ENCODE data around the gene WDFY2.

WDFY2 gene

DNA sequence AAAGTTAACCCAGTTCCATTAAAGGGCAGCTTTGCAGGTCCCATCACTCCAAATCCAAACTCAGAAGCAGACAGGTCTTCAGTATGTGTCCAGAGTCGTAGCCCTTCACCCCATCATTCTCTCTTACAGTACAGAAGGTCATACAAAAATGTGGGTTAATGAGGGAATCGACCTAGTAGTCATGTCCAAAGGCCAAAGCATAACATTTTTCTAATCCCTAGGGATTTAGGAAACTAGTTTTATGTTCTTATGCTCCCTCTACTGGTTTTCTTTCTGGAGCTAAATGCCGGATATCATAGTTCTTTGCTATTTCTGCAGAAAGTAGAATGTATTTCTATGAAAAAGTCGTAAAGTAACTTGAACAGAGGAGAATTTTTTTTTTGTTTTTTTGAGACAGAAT lies 147.5 kb downstream of the WDFY2 start:
- no peaks in the 10 kb centered on the region for H3K9me3 ChIP-seq
- H3K4me1 ChIP-seq (ENCODE audit: control insufficient read depth in 1 of 2, insufficient read depth in 1 of 2, low read depth in 1 of 2, low read length in 1 of 2), result peaks cover 17 to 23% of the 10 kb centered on the region in 2 experiments
- H3K27me3 ChIP-seq, result no peaks in the 10 kb centered on the region
- peaks cover 25% of the 10 kb centered on the region for H3K36me3 ChIP-seq
- TF ChIP-seq, protein P1, sequence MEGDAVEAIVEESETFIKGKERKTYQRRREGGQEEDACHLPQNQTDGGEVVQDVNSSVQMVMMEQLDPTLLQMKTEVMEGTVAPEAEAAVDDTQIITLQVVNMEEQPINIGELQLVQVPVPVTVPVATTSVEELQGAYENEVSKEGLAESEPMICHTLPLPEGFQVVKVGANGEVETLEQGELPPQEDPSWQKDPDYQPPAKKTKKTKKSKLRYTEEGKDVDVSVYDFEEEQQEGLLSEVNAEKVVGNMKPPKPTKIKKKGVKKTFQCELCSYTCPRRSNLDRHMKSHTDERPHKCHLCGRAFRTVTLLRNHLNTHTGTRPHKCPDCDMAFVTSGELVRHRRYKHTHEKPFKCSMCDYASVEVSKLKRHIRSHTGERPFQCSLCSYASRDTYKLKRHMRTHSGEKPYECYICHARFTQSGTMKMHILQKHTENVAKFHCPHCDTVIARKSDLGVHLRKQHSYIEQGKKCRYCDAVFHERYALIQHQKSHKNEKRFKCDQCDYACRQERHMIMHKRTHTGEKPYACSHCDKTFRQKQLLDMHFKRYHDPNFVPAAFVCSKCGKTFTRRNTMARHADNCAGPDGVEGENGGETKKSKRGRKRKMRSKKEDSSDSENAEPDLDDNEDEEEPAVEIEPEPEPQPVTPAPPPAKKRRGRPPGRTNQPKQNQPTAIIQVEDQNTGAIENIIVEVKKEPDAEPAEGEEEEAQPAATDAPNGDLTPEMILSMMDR (IDR thresholded peaks at IDR 0.05), result no peak
- no peak overlapping the region for H3K27ac ChIP-seq
- no peak overlapping the region for H3K4me3 ChIP-seq (ENCODE audit: low read depth in 1 of 2, low read length in 1 of 2)

DNA sequence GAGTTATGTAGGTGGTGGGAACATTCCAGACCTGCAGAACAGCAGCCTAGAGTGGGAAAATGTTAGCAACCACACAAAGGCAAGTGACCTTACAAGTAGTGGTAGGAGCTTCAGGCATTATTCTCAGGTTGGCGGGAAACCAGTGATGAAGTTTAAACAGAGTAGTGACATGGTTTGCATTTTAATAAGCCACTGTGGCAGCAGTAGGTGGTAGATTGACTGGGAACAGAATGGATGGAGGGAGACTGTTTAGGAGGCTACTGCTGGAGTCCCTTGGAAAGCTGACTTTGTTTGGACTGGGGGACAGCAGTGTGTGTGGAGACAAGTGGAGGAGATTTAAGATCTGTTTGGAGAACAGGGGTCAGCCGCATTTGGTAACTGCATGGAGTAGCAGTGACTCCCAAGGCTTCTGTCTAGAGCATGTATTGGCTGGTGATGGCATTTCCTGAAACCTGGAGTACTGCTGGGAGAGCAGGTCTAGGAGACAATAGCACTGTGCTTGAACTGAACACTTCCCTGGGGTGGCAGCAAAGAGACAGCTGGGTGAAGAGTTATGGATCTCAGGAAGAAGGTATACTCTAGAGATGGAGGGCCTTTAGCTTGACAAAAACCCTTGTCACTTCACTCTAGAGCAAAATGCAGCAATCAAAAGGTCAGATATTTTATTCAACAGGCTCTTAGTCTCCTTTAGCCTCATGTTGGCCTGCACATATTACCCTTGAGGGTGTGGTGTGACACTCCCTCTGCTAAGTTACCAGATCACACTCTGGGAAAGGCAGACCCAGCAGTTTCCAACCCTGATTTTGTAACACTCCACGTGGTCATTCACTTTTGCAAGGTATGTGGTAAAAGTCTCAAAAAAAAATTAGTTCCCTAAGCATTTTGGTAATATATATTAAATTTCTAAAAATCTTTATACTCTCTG lies 149.4 kb downstream of the WDFY2 start:
- TF ChIP-seq, protein P1 (IDR thresholded peaks at IDR 0.05), result no peak
- peaks cover 17 to 27% of the 10 kb centered on the region in 2 experiments for H3K4me1 ChIP-seq (ENCODE audit: control insufficient read depth in 1 of 2, insufficient read depth in 1 of 2, low read depth in 1 of 2, low read length in 1 of 2)
- no peaks in the 10 kb centered on the region for H3K27me3 ChIP-seq
- no peaks in the 10 kb centered on the region for H3K9me3 ChIP-seq
- H3K27ac ChIP-seq, result peak overlapping the region; percentile 57
- H3K36me3 ChIP-seq, result peaks cover 19% of the 10 kb centered on the region
- H3K4me3 ChIP-seq (ENCODE audit: low read depth in 1 of 2, low read length in 1 of 2), result no peak overlapping the region

DNA sequence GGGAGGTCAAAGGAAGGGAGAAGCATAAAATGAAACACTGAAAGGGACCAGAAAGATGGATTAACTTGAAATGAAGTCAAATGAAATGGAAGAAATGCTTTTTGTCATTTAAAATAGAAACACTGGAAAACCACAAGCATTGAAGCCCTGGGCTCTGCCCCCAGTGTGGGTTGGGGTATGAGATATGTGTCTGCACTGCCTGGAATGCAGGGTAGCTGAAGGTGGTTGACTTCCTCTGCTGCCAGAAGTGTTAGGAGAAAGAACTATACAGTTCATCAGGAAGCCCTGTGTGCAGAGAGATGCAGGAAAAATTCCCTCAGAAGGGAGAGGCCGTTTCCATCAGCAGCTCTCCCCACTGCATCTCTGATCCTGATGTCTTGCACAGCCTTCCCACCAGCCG lies 150.5 kb downstream of the WDFY2 start:
- TF ChIP-seq, protein P1 (IDR thresholded peaks at IDR 0.05), result no peak
- Histone ChIP-seq H3K27ac (peak overlapping the region; percentile 1), H3K36me3 (peaks cover 24% of the 10 kb centered on the region), H3K27me3 (no peaks in the 10 kb centered on the region), H3K9me3 (no peaks in the 10 kb centered on the region), H3K4me1 (ENCODE audit: control insufficient read depth in 1 of 2, insufficient read depth in 1 of 2, low read depth in 1 of 2, low read length in 1 of 2) (peaks cover 18 to 35% of the 10 kb centered on the region in 2 experiments), H3K4me3 (ENCODE audit: low read depth in 1 of 2, low read length in 1 of 2) (no peak overlapping the region)

DNA sequence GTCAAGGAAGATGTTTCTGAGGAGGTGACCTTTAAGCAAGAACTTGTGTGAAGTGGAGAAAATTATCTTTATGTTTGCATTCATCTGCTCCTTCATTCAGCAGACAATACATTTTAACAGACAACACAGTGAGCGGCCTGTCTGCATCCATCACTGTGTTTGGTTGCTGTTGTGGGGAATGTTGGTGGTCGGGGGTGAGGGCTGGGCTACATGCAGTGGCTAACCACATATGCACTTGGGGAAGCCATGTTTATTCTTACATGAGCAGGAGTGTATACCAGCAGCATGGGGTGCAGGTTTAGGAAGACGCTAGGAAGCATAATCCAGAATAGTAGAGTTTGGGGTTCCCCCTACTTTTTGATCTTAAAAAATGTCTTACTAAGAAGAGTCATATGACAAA lies 153.3 kb downstream of the WDFY2 start:
- H3K27me3 ChIP-seq, result no peaks in the 10 kb centered on the region
- H3K36me3 ChIP-seq, result peaks cover 40% of the 10 kb centered on the region
- TF ChIP-seq, protein P1 (IDR thresholded peaks at IDR 0.05), result no peak
- H3K9me3 ChIP-seq, result no peaks in the 10 kb centered on the region
- no peak overlapping the region for H3K4me3 ChIP-seq (ENCODE audit: low read depth in 1 of 2, low read length in 1 of 2)
- H3K27ac ChIP-seq, result no peak overlapping the region
- H3K4me1 ChIP-seq (ENCODE audit: control insufficient read depth in 1 of 2, insufficient read depth in 1 of 2, low read depth in 1 of 2, low read length in 1 of 2), result peaks cover 22 to 41% of the 10 kb centered on the region in 2 experiments

- Histone ChIP-seq H3K9me3 (no peaks in the 10 kb centered on the region), H3K36me3 (peaks cover 46% of the 10 kb centered on the region), H3K4me3 (ENCODE audit: low read depth in 1 of 2, low read length in 1 of 2) (no peak overlapping the region), H3K27ac (no peak overlapping the region), H3K4me1 (ENCODE audit: control insufficient read depth in 1 of 2, insufficient read depth in 1 of 2, low read depth in 1 of 2, low read length in 1 of 2) (peaks cover 19 to 37% of the 10 kb centered on the region in 2 experiments), H3K27me3 (no peaks in the 10 kb centered on the region)
- TF ChIP-seq, protein P1 (IDR thresholded peaks at IDR 0.05), result no peak
Measured at GRCh38 chr13:51738226-51738905, 154.1 kb downstream of the WDFY2 start.
